Body of pancreas (tissue), 4 donors: ENCODE measurements around the gene CCDC6. TPM values are rescaled to one million over a fixed set of nuclear protein-coding genes. Genes with fewer than 3 reads are reported as not detected.
"Not testable (repeated sequence)": the region's sequence is repeated elsewhere in the genome, so short reads cannot be mapped to it uniquely, and the experiment has no call there.

Experiments used
- ATAC-seq: fragments of 150-250 bp; one replicate; pipeline ENCODE4 v1.9.1; 2016
- DNase-seq, 4 donors: peaks; one replicate each; pipeline ENCODE4 v3.0.0-alpha.2; 2019
- H3K27ac ChIP-seq, 4 donors: fragments of 200-600 bp; sonication (generic); 1 replicate in 3 of 4; 2 replicates in 1 of 4; pipeline versions ENCODE4 v1.5.1 to v1.6.1; 2016 to 2019; ENCODE audit warnings: mild to moderate bottlenecking in 1 of 4, mixed read lengths in 1 of 4, moderate library complexity in 1 of 4
- H3K27me3 ChIP-seq, 2 donors: fragments of 200-600 bp; sonication (generic); one replicate each; pipeline ENCODE4 v1.6.0; 2016; ENCODE audit warnings: mild to moderate bottlenecking in 1 of 2
- H3K36me3 ChIP-seq, 2 donors: fragments of 200-600 bp; sonication (generic); replicated peaks in 1 of 2; 2 replicates each; pipeline ENCODE4 v1.5.1; 2016; ENCODE audit warnings: low read depth in 2 of 2; ENCODE audit not compliant: insufficient read depth in 1 of 2
- H3K4me1 ChIP-seq: fragments of 200-600 bp; sonication (generic); one replicate; pipeline ENCODE4 v1.6.0; 2016
- H3K4me3 ChIP-seq, 2 donors: fragments of 200-600 bp; sonication (generic); 1 replicate in 1 of 2; 2 replicates in 1 of 2; pipeline ENCODE4 v1.5.1; 2016 to 2019
- H3K9me3 ChIP-seq, 3 donors: fragments of 200-600 bp; sonication (generic); 1 replicate in 2 of 3; 2 replicates in 1 of 3; pipeline ENCODE4 v1.5.1; 2016
- POLR2A ChIP-seq, 3 donors: fragments of 450-650 bp; IDR thresholded peaks; one replicate each; pipeline ENCODE4 v1.6.1; 2016; ENCODE audit warnings: antibody characterized with exemption in 3 of 3, mild to moderate bottlenecking in 2 of 3
- WGBS, 2 donors: methylation state at CpG; one replicate each; pipeline ENCODE4 v1.1.5; 2017; 5-methylcytosine and 5-hydroxymethylcytosine counted together
- intact Hi-C: fragments of 100-400 bp; cut with DNase I; formaldehyde crosslinking; loops from one replicate; pipeline ENCODE4 v1.15.1; 2023
- total RNA-seq, 2 donors: library from RNA; depleted of rRNA; stranded (reverse); fragments of >200 nt; gene quantifications; one replicate each; pipeline ENCODE4 v1.1.0, GENCODE V29; 2016
- TF ChIP-seq, protein P1 (sequence below), 7 experiments: fragments of 450-650 bp in 4 of 7; fragments of 200-600 bp in 3 of 7; sonication (generic) in 3 of 7; IDR thresholded peaks; one replicate each; pipeline ENCODE4 v1.5.1; 2016 to 2019; ENCODE audit warnings: antibody characterized with exemption in 7 of 7

Gene CCDC6
- total RNA-seq, 2 donors from 2014 or later: 26.7 to 35.8 TPM

DNA sequence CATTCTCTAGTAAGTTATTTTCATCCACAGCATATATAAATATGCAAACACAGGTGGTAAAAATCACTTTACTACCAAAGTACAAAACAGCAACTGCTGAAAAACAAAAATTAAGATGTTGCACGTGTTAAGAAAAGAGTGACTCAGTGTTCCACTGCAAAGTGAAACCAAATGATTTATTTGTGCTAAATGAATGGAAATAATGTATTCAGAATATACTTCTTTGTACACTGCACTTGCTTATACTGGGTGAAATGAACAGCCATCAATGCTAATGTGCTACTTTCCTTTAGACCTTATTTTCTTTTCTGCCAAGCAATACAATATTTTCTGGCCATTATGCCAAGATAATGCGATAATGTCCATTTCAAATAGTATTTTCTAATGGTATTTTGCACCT lies 114.8 kb downstream of the CCDC6 start:
- TF ChIP-seq POLR2A (IDR thresholded peaks at IDR 0.05): no peak
- Histone ChIP-seq H3K4me1 (no peaks in the 10 kb centered on the region), H3K27ac (no peak overlapping the region), H3K9me3 (no peaks in the 10 kb centered on the region), H3K4me3 (no peak overlapping the region), H3K36me3 (peaks cover 8 to 22% of the 10 kb centered on the region in 2 donors), H3K27me3 (no peaks in the 10 kb centered on the region)
- no peak for ATAC-seq
- WGBS, 2 donors: 81 to 87% methylated on average over 2 of the region's 2 CpGs
- DNase-seq: no peak
- intact Hi-C loops: no loop called here

DNA sequence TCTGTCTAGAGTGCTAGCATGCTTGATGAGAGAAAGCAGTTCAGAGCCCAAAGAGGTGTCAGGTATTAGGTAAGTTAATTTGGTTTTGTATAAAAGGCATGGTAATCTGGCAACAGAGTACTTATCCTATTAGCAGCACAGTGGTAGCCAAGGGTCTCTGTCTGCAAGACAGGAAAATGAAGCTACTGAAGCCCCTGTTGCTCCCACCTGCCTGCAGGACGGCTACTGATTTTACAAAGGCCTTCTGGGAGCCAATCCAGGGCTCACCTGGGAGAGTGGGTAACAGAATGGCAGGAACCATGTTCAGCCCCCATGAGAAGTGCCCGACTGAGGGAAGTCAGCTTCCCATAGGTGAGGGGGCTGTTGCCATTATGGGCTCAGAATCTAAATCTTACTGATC lies 116.3 kb downstream of the CCDC6 start:
- H3K4me1 ChIP-seq, H3K27ac ChIP-seq, H3K27me3 ChIP-seq, H3K9me3 ChIP-seq, DNase-seq, ATAC-seq, H3K4me3 ChIP-seq, intact Hi-C loops: not testable (repeated sequence)
- WGBS, 2 donors: 47 to 71% methylated on average over 2 of the region's 2 CpGs
- H3K36me3 ChIP-seq: peaks cover 8 to 20% of the 10 kb centered on the region in 2 donors

DNA sequence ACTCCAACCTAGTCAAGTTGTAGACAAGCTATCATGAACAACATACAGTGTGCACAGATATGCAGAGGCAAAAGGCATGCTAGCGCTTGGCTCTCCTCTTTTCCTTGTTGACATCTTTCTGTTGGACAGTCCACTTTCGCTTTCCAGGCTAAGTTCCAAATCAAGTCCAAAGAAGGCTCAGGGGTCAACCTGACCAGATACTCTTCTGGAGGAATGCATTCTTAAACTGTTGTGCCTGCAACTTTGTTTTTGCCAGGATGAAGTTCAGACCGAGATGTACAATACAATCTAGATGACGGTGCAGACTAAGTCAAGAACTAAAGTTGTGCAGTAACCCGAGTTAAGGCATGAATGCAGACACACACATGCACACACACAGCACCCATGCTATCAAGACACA lies 117.4 kb downstream of the CCDC6 start:
- H3K27ac ChIP-seq, H3K4me3 ChIP-seq, H3K27me3 ChIP-seq, ATAC-seq, DNase-seq, H3K4me1 ChIP-seq, H3K9me3 ChIP-seq, intact Hi-C loops: not testable (repeated sequence)
- peaks cover 8 to 18% of the 10 kb centered on the region in 2 donors for H3K36me3 ChIP-seq
- WGBS, 2 donors: 79 to 86% methylated on average over 4 to 5 of the region's 5 CpGs

DNA sequence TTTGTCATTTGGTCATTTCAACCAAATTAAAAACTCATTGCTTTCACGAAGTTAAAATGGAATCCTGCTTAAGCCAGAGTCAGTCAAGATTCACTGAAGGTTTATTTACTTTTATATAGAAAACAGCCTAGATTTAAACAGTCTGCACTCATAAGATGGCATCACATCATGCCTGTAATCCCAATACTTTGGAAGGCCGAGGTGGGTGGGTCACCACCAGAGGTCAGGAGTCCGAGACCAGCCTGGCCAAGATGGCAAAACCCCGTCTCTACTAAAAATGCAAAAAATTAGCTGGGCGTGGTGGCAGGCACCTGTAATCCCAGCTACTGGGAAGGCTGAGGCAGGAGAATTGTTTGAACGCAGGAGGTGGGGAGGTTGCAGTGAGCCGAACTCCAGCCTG lies 119.3 kb downstream of the CCDC6 start:
- H3K27ac ChIP-seq, intact Hi-C loops, H3K4me3 ChIP-seq, DNase-seq, H3K9me3 ChIP-seq, H3K4me1 ChIP-seq, H3K36me3 ChIP-seq, ATAC-seq, H3K27me3 ChIP-seq: not testable (repeated sequence)
- WGBS, 2 donors: 94 to 95% methylated on average over 7 of the region's 7 CpGs

DNA sequence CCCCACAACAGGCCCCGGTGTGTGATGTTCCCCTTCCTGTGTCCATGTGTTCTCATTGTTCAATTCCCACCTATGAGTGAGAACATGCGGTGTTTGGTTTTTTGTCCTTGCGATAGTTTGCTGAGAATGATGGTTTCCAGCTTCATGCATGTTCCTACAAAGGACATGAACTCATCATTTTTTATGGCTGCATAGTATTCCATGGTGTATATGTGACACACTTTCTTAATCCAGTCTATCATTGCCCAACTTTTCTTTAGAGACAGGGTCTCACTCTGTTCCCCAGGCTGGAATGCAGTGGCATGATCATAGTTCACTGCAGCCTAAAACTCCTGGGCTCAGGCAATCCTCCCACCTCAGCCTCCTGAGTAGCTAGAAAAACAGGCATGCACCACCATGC lies 120.9 kb downstream of the CCDC6 start:
- H3K27ac ChIP-seq, H3K36me3 ChIP-seq, H3K4me3 ChIP-seq, DNase-seq, H3K27me3 ChIP-seq, H3K9me3 ChIP-seq, H3K4me1 ChIP-seq, ATAC-seq, intact Hi-C loops: not testable (repeated sequence)
- WGBS, 2 donors: 98 to 100% methylated on average over 1 to 3 of the region's 3 CpGs

DNA sequence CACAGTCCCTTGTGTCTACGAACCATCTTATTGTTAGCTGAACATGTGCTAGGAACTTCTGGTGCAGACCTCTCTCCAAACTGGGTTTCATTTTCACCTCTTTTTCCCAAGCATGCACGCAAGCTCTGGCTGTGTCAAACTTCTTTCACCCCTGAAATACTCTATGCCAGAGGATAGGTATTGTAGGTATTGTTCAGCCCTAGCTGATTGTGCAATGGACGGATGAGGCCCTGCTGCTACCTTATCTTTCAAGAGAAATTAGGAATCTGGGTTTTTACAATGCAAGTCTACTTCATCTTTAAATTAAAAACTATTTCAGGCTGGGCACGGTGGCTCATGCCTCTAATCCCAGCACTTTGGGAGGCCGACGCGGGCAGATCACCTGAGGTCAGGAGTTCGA lies 124.8 kb downstream of the CCDC6 start:
- Histone ChIP-seq H3K27me3 (no peaks in the 10 kb centered on the region), H3K4me1 (no peaks in the 10 kb centered on the region), H3K36me3 (no peaks in the 10 kb centered on the region), H3K27ac (no peak overlapping the region), H3K9me3 (no peaks in the 10 kb centered on the region), H3K4me3 (no peak overlapping the region)
- no peak for ATAC-seq
- 87 to 88% methylated on average over 8 of the region's 8 CpGs for WGBS, 2 donors
- DNase-seq: no peak
- TF ChIP-seq, protein P1, sequence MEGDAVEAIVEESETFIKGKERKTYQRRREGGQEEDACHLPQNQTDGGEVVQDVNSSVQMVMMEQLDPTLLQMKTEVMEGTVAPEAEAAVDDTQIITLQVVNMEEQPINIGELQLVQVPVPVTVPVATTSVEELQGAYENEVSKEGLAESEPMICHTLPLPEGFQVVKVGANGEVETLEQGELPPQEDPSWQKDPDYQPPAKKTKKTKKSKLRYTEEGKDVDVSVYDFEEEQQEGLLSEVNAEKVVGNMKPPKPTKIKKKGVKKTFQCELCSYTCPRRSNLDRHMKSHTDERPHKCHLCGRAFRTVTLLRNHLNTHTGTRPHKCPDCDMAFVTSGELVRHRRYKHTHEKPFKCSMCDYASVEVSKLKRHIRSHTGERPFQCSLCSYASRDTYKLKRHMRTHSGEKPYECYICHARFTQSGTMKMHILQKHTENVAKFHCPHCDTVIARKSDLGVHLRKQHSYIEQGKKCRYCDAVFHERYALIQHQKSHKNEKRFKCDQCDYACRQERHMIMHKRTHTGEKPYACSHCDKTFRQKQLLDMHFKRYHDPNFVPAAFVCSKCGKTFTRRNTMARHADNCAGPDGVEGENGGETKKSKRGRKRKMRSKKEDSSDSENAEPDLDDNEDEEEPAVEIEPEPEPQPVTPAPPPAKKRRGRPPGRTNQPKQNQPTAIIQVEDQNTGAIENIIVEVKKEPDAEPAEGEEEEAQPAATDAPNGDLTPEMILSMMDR (IDR thresholded peaks at IDR 0.05): no peak
- TF ChIP-seq POLR2A (IDR thresholded peaks at IDR 0.05): no peak
- intact Hi-C loops: no loop called here

DNA sequence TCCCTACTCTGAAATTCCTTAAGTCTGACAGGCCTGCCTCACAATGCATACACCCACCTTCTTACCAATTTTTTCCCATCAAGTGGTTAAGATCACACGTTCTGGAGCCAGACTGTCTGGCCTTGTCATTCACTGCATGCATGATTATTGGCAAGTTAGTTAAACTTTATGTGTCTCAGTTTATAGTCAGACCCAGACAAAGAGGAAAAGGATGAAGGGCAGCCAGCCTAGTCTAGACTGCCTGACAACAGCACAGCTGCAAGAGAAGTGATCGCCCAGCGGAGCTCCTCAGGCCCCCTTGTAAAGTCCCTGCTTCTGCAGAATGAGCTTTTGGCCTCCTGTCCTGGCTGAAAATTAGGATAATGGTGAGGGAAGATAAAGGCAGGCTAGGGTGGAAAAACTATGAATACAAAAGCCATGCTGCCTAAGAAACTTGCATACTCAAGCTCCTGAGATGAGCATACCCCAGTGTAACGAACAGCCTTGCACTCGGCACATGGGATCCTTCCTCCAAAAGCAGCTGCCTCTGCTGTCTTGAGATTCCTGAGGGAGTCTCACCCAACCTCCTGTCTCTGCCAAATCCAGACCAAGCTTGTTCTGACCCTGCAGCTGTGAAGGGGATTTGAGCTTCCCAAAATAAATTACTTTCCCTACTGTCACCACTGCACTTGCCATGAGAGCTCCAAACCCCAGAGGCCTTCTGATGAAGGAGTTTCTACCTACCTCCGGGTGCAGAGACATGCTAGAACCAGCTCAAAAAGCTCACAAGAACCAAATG lies 126.4 kb downstream of the CCDC6 start:
- no peak for ATAC-seq
- H3K27me3 ChIP-seq: no peaks in the 10 kb centered on the region
- TF ChIP-seq POLR2A (IDR thresholded peaks at IDR 0.05): no peak
- TF ChIP-seq, protein P1 (IDR thresholded peaks at IDR 0.05): no peak
- H3K36me3 ChIP-seq: no peaks in the 10 kb centered on the region
- no peak overlapping the region for H3K4me3 ChIP-seq
- DNase-seq: no peak
- H3K9me3 ChIP-seq: no peaks in the 10 kb centered on the region
- 78% methylated on average over 6 of the region's 6 CpGs for WGBS, 2 donors
- H3K4me1 ChIP-seq: no peaks in the 10 kb centered on the region
- H3K27ac ChIP-seq: no peak overlapping the region
- intact Hi-C loops: no loop called here
